HFFc6 (cell line): Measurements from ENCODE around the gene FBXW11. TPM values are rescaled to one million over a fixed set of nuclear protein-coding genes. Genes with fewer than 3 reads are reported as not detected.

Source experiments
- DNase-seq: peaks from one replicate; pipeline ENCODE4 v3.0.0-alpha.2; 2018
- H3K27ac Mint-ChIP-seq: 2 replicates; pipeline ENCODE4 v1.8.0; 2020; ENCODE audit warnings: mild to moderate bottlenecking, mixed read lengths
- H3K27me3 Mint-ChIP-seq: 2 replicates; pipeline ENCODE4 v1.8.0; 2021; ENCODE audit warnings: mild to moderate bottlenecking, moderate library complexity, mixed read lengths; ENCODE audit not compliant: insufficient read depth
- H3K36me3 Mint-ChIP-seq: 2 replicates; pipeline ENCODE4 v1.8.0; 2021; ENCODE audit warnings: low read depth, mixed read lengths
- H3K4me1 Mint-ChIP-seq: 2 replicates; pipeline ENCODE4 v1.8.0; 2020; ENCODE audit warnings: low read depth, mixed read lengths
- H3K4me3 Mint-ChIP-seq: 2 replicates; pipeline ENCODE4 v1.8.0; 2020; ENCODE audit warnings: mild to moderate bottlenecking, moderate library complexity, mixed read lengths
- H3K9me3 Mint-ChIP-seq: 2 replicates; pipeline ENCODE4 v1.8.0; 2020; ENCODE audit warnings: mild to moderate bottlenecking, mixed read lengths
- total RNA-seq, 6 experiments: library from RNA; stranded (reverse); fragmentation: NEBNext Ultra II Directional; extraction: Animal tissue kit (Norgen Biotek cat#: 25700); gene quantifications; 2 replicates in 1 of 6; 3 replicates in 5 of 6; pipeline ENCODE4 v1.2.3, GENCODE V29; 2021
- TF ChIP-seq, protein P1 (sequence below): fragments of 200-600 bp; sonication (generic); IDR thresholded peaks from 2 replicates; pipeline ENCODE4 v1.5.0; 2021; ENCODE audit warnings: antibody characterized with exemption, mild to moderate bottlenecking

FBXW11 gene
- total RNA-seq, 6 experiments from 2014 or later: 54.5 to 60.5 (median 58.5) TPM

DNA sequence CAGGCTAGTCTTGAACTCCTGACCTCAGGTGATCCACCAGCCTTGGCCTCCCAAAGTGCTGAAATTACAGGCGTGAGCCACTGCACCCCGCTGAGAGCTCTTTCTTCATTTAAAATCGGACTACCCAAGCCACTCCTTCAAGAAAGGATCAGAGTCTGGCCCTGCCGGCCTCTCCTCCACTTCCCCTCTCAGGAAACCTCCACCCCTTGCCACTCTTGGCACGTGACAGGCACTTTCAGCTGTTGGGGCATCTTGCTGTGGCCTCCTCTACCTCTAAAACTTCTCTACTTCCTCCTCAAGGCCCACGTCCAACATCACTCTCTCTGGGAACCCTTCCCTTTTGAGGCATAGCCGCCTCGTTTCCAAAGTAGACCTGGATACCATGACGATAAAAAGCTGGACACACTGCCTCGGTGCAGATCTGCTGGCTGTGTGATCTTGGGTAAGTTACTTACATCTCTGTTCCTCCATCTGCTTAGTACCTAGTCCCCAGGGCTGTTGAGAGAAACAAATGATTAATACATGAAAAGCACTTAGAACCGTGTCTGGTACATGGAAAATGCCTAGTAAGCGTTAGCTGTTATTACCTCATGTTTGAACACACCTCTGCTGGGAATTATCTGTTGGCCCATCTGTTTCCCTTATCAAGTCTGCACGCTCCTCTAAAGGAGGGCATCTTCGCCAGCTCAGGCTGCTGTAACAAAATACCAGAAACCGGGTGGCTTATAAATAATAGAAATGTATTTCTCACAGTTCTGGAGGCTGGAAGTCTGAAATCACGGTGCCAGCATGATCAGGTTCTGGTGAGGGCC is 165.5 kb downstream of the FBXW11 start:
- TF ChIP-seq, protein P1, sequence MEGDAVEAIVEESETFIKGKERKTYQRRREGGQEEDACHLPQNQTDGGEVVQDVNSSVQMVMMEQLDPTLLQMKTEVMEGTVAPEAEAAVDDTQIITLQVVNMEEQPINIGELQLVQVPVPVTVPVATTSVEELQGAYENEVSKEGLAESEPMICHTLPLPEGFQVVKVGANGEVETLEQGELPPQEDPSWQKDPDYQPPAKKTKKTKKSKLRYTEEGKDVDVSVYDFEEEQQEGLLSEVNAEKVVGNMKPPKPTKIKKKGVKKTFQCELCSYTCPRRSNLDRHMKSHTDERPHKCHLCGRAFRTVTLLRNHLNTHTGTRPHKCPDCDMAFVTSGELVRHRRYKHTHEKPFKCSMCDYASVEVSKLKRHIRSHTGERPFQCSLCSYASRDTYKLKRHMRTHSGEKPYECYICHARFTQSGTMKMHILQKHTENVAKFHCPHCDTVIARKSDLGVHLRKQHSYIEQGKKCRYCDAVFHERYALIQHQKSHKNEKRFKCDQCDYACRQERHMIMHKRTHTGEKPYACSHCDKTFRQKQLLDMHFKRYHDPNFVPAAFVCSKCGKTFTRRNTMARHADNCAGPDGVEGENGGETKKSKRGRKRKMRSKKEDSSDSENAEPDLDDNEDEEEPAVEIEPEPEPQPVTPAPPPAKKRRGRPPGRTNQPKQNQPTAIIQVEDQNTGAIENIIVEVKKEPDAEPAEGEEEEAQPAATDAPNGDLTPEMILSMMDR: no peak
- Mint-ChIP-seq H3K36me3 (no peaks in the 10 kb centered on the region), H3K4me1 (no peaks in the 10 kb centered on the region), H3K27ac (no peak overlapping the region), H3K9me3 (no peaks in the 10 kb centered on the region), H3K27me3 (peaks cover 23% of the 10 kb centered on the region), H3K4me3 (no peak overlapping the region)
- no peak for DNase-seq

DNA sequence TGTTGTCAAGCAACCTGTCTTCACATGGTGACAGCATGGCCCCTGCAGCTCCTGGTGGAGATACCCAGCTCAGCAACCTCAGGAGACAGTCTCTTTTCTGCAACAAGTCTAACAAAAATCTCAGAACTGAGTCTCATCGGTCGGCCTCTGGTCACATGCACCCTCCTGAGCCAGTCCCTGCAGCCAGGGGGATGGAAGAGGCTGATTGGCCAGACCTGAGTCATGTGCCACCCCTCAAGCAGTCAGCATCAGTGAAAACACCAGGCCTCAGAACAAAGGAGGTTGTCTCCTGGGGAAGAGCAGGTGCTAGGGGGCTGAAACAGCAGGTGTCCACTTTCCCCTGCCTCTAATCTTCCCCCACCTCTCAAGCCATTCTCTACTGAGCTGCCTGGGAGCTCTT is 166.4 kb downstream of the FBXW11 start:
- TF ChIP-seq, protein P1: no peak
- Mint-ChIP-seq H3K4me3 (no peak overlapping the region), H3K27me3 (peaks cover 25% of the 10 kb centered on the region), H3K36me3 (no peaks in the 10 kb centered on the region), H3K27ac (no peak overlapping the region), H3K4me1 (no peaks in the 10 kb centered on the region), H3K9me3 (no peaks in the 10 kb centered on the region)
- no peak for DNase-seq

DNA sequence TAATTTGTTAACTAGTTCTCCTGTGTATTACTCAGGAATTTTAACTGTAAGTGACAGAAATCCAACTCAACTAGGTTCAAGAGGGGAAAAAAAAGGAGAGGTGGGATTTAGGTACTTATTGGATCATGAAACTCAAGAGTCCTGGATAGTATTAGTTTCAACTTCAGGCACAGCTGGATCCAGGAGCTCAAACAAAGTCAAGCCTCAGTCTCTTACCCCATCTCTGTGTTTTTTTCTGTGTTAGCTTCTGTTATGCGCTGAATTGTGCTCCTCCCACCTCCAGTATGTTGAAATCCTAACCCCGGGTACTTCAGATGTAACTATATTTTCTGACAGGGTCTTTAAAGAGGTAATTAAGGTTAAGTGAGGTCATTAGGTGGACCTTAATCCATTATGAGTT is 167.3 kb downstream of the FBXW11 start:
- no peak overlapping the region for H3K27ac Mint-ChIP-seq
- H3K36me3 Mint-ChIP-seq: no peaks in the 10 kb centered on the region
- DNase-seq: no peak
- TF ChIP-seq, protein P1: no peak
- H3K27me3 Mint-ChIP-seq: peaks cover 29% of the 10 kb centered on the region
- no peak overlapping the region for H3K4me3 Mint-ChIP-seq
- no peaks in the 10 kb centered on the region for H3K9me3 Mint-ChIP-seq
- no peaks in the 10 kb centered on the region for H3K4me1 Mint-ChIP-seq

DNA sequence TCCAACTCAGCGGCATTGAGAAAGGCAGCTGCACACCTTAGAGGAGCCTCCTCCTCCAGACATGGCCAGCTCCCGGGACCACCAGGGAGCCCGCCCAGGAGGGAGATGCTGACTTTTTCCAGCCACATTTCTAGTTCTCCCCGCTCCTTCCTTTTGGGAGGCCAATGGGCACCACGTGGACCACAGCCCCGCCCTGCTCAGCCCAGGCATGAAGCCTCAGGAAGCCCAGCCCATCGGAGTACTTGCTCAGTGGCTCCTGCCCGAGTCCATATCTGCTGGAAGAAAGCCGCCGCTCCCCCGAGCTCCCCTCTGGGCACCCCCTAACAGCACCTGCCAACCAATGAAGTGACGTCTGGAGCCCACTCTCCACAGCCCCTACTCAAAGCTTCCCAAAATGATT is 168.4 kb downstream of the FBXW11 start:
- no peak overlapping the region for H3K27ac Mint-ChIP-seq
- DNase-seq: no peak
- H3K4me3 Mint-ChIP-seq: no peak overlapping the region
- H3K9me3 Mint-ChIP-seq: no peaks in the 10 kb centered on the region
- peaks cover 33% of the 10 kb centered on the region for H3K27me3 Mint-ChIP-seq
- no peaks in the 10 kb centered on the region for H3K36me3 Mint-ChIP-seq
- TF ChIP-seq, protein P1: no peak
- H3K4me1 Mint-ChIP-seq: no peaks in the 10 kb centered on the region

DNA sequence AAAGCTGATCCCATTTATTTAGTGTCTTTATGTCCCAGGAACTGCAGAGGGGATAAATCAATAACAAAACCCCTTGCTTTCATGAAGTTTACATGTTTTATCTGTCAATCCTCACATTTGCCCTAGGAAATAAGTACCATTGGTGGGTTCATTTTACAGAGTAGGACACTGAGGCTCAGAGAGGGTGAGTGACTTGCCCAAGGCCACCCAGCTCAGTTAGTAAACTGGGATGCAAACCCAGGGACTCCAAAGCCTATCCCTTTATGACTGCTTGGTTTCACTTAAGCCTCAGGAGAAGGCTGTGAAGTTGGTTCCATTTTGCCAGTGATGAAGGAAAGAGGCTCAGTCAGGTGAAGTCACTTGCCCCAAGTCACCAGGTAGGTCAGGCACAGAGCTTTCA is 168.9 kb downstream of the FBXW11 start:
- H3K36me3 Mint-ChIP-seq: no peaks in the 10 kb centered on the region
- H3K4me3 Mint-ChIP-seq: no peak overlapping the region
- H3K4me1 Mint-ChIP-seq: no peaks in the 10 kb centered on the region
- H3K27ac Mint-ChIP-seq: no peak overlapping the region
- no peaks in the 10 kb centered on the region for H3K9me3 Mint-ChIP-seq
- peaks cover 31% of the 10 kb centered on the region for H3K27me3 Mint-ChIP-seq
- no peak for DNase-seq
- TF ChIP-seq, protein P1: no peak
